ENCODE data around the gene P2RY12.

Gene P2RY12

GRCh38 chr3:151346292-151346691, 38.3 kb downstream of the P2RY12 start:
- DNase-seq (ENCODE audit: low read depth) = no peak

- DNase-seq (ENCODE audit: low read depth) = peak; percentile 81
These were observed 38.7 kb downstream of the P2RY12 start for GRCh38 chr3:151345859-151346258.

- no peak for DNase-seq (ENCODE audit: low read depth)
These were observed 52.9 kb downstream of the P2RY12 start for GRCh38 chr3:151331696-151332095.

- DNase-seq (ENCODE audit: low read depth) = peak; percentile 45
These were observed 53.7 kb downstream of the P2RY12 start for GRCh38 chr3:151330899-151331298.

GRCh38 chr3:151330379-151330778, 54.2 kb downstream of the P2RY12 start:
- DNase-seq (ENCODE audit: low read depth) = no peak

GRCh38 chr3:151329363-151329762, 55.2 kb downstream of the P2RY12 start, which contains the start of gene P2RY13:
P2RY13 (minus strand) TSS chr3:151329549; CDS start chr3:151329528, 21 bp downstream.
- no peak for DNase-seq (ENCODE audit: low read depth)

GRCh38 chr3:151328298-151328995, 56.1 kb downstream of the P2RY12 start:
- peak; percentile 41 for DNase-seq (ENCODE audit: low read depth)

GRCh38 chr3:151327571-151328198, 56.9 kb downstream of the P2RY12 start:
- peak; percentile 43 for DNase-seq (ENCODE audit: low read depth)

GRCh38 chr3:151322511-151322910, 62.0 kb downstream of the P2RY12 start:
- no peak for DNase-seq (ENCODE audit: low read depth)

- no peak for DNase-seq (ENCODE audit: low read depth)
These were observed 63.0 kb downstream of the P2RY12 start for GRCh38 chr3:151321526-151321925.

- DNase-seq (ENCODE audit: low read depth) = peak; percentile 57
These were observed 64.4 kb downstream of the P2RY12 start for GRCh38 chr3:151320131-151320530.

- DNase-seq (ENCODE audit: low read depth) = peak; percentile 76
These were observed 64.9 kb downstream of the P2RY12 start for GRCh38 chr3:151319628-151320027.

- DNase-seq (ENCODE audit: low read depth) = peak; percentile 37
These were observed 65.6 kb downstream of the P2RY12 start for GRCh38 chr3:151318991-151319390.

- peak; percentile 77 for DNase-seq (ENCODE audit: low read depth)
These were observed 66.2 kb downstream of the P2RY12 start for GRCh38 chr3:151318313-151318712.

- peak; percentile 69 for DNase-seq (ENCODE audit: low read depth)
These were observed 68.1 kb downstream of the P2RY12 start, which contains the start of gene GPR87 for GRCh38 chr3:151316267-151316991. GPR87 (minus strand) TSS chr3:151316820; CDS start chr3:151300100, 16,720 bp downstream.

- DNase-seq (ENCODE audit: low read depth) = no peak
These were observed 68.7 kb downstream of the P2RY12 start for GRCh38 chr3:151315846-151316245.

GRCh38 chr3:151315136-151315535, 69.4 kb downstream of the P2RY12 start:
- DNase-seq (ENCODE audit: low read depth) = peak; percentile 96

GRCh38 chr3:151314593-151314992, 70.0 kb downstream of the P2RY12 start:
- no peak for DNase-seq (ENCODE audit: low read depth)

- DNase-seq (ENCODE audit: low read depth) = no peak
These were observed 70.4 kb downstream of the P2RY12 start for GRCh38 chr3:151314137-151314536.

GRCh38 chr3:151312972-151313371, 71.6 kb downstream of the P2RY12 start:
- no peak for DNase-seq (ENCODE audit: low read depth)

GRCh38 chr3:151309566-151309965, 75.0 kb downstream of the P2RY12 start:
- DNase-seq (ENCODE audit: low read depth) = no peak

GRCh38 chr3:151307583-151308488, 76.7 kb downstream of the P2RY12 start:
- no peak for DNase-seq (ENCODE audit: low read depth)
